HuH-7 (cell line): ENCODE measurements around the gene GCLC.
"Not testable (repeated sequence)": the region's sequence is repeated elsewhere in the genome, so short reads cannot be mapped to it uniquely, and the experiment has no call there.

Experiments used
- DNase-seq: peaks from one replicate; pipeline ENCODE4 v3.0.0; 2011; ENCODE audit warnings: low spot score

GCLC gene

GRCh38 chr6:53544470-53545308 lies at the start of gene GCLC:
GCLC (minus strand) TSS chr6:53545101; CDS start chr6:53544645, 456 bp downstream.
- peak; percentile 81 for DNase-seq

DNA sequence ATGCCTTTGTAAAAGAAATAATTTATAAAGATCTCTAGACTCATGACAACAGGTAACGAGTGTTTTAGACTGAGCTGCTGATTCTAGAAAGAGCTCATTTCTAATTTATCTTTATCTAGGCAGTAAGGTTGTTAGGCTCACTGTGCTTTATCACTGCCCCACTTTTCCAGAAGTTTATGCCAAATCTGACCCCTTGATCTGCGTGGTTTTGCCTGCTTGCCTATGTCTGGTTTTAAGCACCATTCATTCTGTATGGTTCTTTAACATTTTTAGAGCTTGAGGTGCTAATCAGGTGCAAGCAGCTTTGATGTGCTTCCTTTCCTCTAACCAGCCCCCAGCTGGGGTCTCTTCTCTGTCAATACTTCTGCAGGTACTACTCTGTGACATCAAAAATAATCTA lies 49.7 kb upstream of the GCLC start:
- DNase-seq = no peak

DNA sequence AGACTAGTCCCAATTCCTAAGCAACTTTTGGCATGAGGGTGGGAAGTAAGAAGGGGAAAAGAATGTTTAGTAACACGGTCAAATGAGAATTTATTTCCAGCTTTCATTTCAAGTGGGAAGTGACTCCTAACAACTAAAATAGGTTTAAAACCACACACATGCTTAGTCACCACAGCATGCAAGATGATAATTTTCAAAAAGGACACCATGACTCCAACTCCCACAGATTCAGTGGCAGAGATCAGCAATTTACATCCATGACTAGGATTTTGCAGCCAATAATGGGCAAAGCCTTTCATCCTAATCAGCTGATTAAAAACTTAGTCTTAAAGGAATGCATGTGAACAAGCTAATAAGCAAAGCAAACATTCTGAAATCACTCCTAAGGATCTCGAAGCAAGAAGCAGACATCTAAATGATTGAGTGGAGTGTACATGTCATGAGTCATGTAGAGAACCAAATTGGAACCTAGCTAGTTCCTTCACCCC lies 48.1 kb upstream of the GCLC start:
- DNase-seq = no peak

DNA sequence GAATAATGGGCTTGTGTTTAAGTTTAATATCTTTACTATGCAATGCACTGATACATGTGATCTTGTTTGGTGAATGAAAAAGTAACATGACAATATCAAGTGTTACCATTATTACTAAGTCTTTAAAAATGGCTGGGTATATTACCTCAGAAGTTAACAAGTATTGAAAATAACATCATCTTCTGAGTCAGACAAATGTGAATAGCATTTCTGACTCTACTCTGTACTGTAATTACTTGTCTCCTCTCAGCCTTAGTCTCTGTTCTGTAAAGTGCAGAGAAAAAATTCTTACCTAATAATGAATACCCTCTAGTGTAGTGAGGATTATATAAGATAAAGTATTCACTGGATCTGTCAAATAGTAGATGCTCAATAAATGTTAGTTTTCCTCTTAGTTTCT lies 47.0 kb upstream of the GCLC start:
- DNase-seq = no peak

- no peak for DNase-seq
These were observed 44.1 kb upstream of the GCLC start for GRCh38 chr6:53588816-53589509.

GRCh38 chr6:53587291-53587690 lies 42.4 kb upstream of the GCLC start:
- no peak for DNase-seq

- DNase-seq = no peak
These were observed 40.5 kb upstream of the GCLC start for GRCh38 chr6:53585208-53585900.

- no peak for DNase-seq
These were observed 39.8 kb upstream of the GCLC start for GRCh38 chr6:53584726-53585125.

- no peak for DNase-seq
These were observed 38.5 kb upstream of the GCLC start for GRCh38 chr6:53583451-53583850.

DNA sequence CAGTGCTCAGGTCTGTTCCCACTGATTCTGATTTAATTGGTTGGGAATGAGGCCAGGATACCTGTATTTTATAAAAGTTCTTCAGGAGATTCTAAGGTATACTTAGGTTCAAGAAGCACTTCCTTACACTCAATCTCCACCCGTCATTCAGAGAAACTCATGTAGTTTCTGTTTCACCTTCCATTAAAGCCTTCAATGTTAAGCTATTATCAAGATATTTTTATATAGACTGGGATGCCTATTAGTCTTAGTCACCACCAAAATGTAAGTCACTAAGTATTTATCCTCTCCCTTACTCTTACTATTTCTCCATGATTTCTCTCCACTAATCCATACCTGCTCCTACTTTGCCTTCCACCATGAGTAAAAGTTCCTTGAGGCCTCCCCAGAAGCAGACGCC lies 38.1 kb upstream of the GCLC start:
- DNase-seq = no peak

- DNase-seq = no peak
These were observed 37.0 kb upstream of the GCLC start for GRCh38 chr6:53581856-53582255.

DNA sequence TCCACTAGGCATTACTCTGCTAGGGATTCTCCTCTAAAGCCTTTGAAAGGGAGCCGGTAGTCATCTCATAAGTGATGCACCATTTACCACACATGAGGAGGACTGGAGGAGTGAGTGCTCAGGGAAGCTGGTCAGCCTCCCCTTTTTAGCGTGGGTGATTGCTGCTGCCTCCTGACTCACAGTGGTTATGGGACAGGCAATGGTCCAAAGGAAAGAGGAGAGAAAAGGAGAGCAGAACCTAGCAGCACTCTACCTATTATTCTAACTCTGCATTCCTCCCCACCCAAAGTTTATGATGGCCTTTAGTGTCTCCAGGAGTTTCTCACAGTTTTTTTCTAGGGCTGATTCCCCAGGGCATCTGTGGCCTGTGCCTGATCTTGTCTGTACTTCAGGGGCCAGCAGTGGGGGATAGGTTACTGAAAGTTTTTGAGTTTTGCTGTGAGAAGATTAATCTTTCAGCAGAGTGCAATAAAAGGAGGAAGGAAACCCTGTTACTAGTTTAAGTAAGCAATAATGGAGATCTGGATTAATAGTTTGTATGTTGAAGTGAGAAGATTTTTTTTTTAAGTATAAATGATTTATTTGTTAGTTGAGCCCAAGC lies 36.4 kb upstream of the GCLC start:
- DNase-seq = no peak

DNA sequence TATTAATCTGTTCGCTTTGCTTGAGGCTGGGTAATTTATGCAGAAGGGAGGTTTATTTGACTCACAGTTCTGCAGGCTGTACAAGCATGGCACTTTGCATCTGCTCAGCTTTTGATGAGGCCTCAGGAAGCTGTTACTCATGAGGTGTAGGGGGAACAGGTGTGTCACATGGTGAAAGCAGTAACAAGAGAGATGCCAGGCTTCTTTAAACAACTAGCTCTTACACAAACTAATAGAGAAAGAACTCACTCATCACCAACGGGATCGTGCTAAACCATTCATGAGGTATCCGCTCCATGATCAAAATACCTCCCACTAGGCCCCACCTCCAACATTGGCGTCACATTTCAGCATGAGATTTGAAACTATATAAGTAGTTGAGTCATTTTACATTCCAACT lies 34.4 kb upstream of the GCLC start:
- no peak for DNase-seq

GRCh38 chr6:53578371-53578770 lies 33.5 kb upstream of the GCLC start:
- no peak for DNase-seq

- no peak for DNase-seq
These were observed 28.4 kb upstream of the GCLC start for GRCh38 chr6:53573299-53573698.

- not testable (repeated sequence) for DNase-seq
These were observed 27.5 kb upstream of the GCLC start for GRCh38 chr6:53572379-53572778.

- DNase-seq = no peak
These were observed 24.1 kb upstream of the GCLC start for GRCh38 chr6:53568776-53569616.

- no peak for DNase-seq
These were observed 22.8 kb upstream of the GCLC start for GRCh38 chr6:53567701-53568100.

- no peak for DNase-seq
These were observed 21.9 kb upstream of the GCLC start for GRCh38 chr6:53566755-53567154.

DNA sequence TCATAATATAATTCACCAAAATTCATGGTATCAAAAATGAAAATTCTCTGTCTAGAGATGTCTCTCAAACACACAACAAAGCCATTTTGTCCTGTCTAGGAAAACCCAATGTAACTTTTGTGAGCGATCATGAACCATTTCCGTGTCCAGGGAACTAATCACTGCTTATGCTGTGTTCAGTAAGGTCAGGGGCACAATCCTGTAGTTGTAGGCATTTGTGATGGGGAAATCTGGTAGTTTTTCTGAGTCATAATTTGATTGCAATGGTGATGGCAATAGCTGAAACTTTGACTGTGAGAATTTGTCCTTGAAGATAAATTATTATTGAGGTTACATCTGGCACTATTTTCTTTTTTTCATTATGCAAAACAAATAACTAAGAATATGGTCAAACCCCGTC lies 21.0 kb upstream of the GCLC start:
- no peak for DNase-seq

- DNase-seq = no peak
These were observed 19.6 kb upstream of the GCLC start for GRCh38 chr6:53564401-53565065.
